ENCODE results near the gene TSEN34. TPM values are rescaled to one million over a fixed set of nuclear protein-coding genes. Genes with fewer than 3 reads are reported as not detected.

TSEN34 gene
- total RNA-seq (2014; rRNA removed; shearing (Covaris generic)) = 19.3 and 23.6 TPM in 2 replicates
- 15.3 and 16.7 TPM in 2 replicates for total RNA-seq (2022)
- percentile 53 among the genes with signal in this experiment for Bru-seq, nascent RNA
- percentile 52 among the genes with signal in this experiment for BruChase-seq, experiment 1, labeled RNA remaining after a 6-hour chase
- BruChase-seq, experiment 2, labeled RNA remaining after a 2-hour chase = percentile 73 among the genes with signal in this experiment
- long read RNA-seq, transcript TSEN34-201 (5 exons, 2,294 nt) = minor isoform, 13 of 63 reads
- long read RNA-seq, transcript TSEN34-203 (4 exons, 1,349 nt) = major isoform, 45 of 63 reads
- long read RNA-seq, partial matches to known transcripts = 2 of 63 reads
- long read RNA-seq, other reads (novel, unspliced or antisense) = 2 of 63 reads

- Histone ChIP-seq H3K79me2 (ENCODE audit: insufficient read depth, low read depth, low read length) (peaks cover 21% of the 10 kb centered on the region; the same call in 1 of the 2 replicates), H3K4me2 (ENCODE audit: low read length) (peak within 1 kb of the TSS; percentile 97), H3K9me3 (ENCODE audit: low read length) (no peaks in the 10 kb centered on the region), H3K4me1 (ENCODE audit: insufficient read depth, low read length, poor library complexity, severe bottlenecking) (peaks cover 25% of the 10 kb centered on the region), H3K36me3 (ENCODE audit: insufficient read depth, low read length) (peaks cover 27% of the 10 kb centered on the region), H3K9me2 (ENCODE audit: insufficient read depth, low read length) (no peaks in the 10 kb centered on the region), H4K20me1 (ENCODE audit: insufficient read depth, low read length) (no peaks in the 10 kb centered on the region), H3K4me3 (ENCODE audit: low read depth, low read length, poor library complexity, severe bottlenecking) (peak within 1 kb of the TSS; percentile 76), H2AFZ (ENCODE audit: low read length) (peak within 1 kb of the TSS; percentile 23), H3K27ac (ENCODE audit: low read depth, low read length, poor library complexity, severe bottlenecking) (peak within 1 kb of the TSS; percentile 82)
- TF ChIP-seq CTCF (conservative IDR thresholded peaks at IDR 0.05; ENCODE audit: low read length) = no peak
- no peak for TF ChIP-seq EZH2phosphoT487 (IDR thresholded peaks at IDR 0.05; ENCODE audit: borderline replicate concordance, low read depth, low read length)
- intact Hi-C loops (cut with micrococcal nuclease; ENCODE audit: unreplicated experiment) = loop anchor here (1.0 to 2.0 kb wide), 2 partner anchors 9 to 32 kb away; partner anchors contain the start of genes LENG1 and RPS9
- ChIA-PET POLR2A (interaction anchor here (0.6 to 1.3 kb wide), 2 partner anchors 10 to 878 kb away, joined by 4 to 8 read pairs; partner anchors contain the start of gene RPS9), CTCF (ENCODE audit: unreplicated experiment) (no interaction called here)
- no TSS peak for BruUV-seq (replicated peaks)
- DNase-seq (ENCODE audit: low spot score) = peak; percentile 93
Observed at GRCh38 chr19:54191011-54191810, at the start of gene TSEN34. Gene TSEN34, plus strand, starts transcription at chr19:54191308. Its CDS starts 57 bp downstream, at chr19:54191365.

- POLR2A ChIA-PET = no interaction called here
- no peaks in the 10 kb centered on the region; the same call in 1 of the 2 replicates for H4K20me1 ChIP-seq (ENCODE audit: insufficient read depth, low read length)
- H3K9me3 ChIP-seq (ENCODE audit: low read length) = no peaks in the 10 kb centered on the region
- H3K79me2 ChIP-seq (ENCODE audit: insufficient read depth, low read depth, low read length) = peaks cover 34% of the 10 kb centered on the region
- no peak overlapping the region for H3K27ac ChIP-seq (ENCODE audit: low read depth, low read length, poor library complexity, severe bottlenecking)
- CTCF ChIA-PET (ENCODE audit: unreplicated experiment) = no interaction called here
- no peak for TF ChIP-seq EZH2phosphoT487 (IDR thresholded peaks at IDR 0.05; ENCODE audit: borderline replicate concordance, low read depth, low read length)
- TF ChIP-seq CTCF (conservative IDR thresholded peaks at IDR 0.05; ENCODE audit: low read length) = no peak
- BruUV-seq (replicated peaks) = no TSS peak
- no peak overlapping the region for H3K4me3 ChIP-seq (ENCODE audit: low read depth, low read length, poor library complexity, severe bottlenecking)
- H3K9me2 ChIP-seq (ENCODE audit: insufficient read depth, low read length) = no peaks in the 10 kb centered on the region
- peaks cover 72% of the 10 kb centered on the region for H3K36me3 ChIP-seq (ENCODE audit: insufficient read depth, low read length)
- H3K4me1 ChIP-seq (ENCODE audit: insufficient read depth, low read length, poor library complexity, severe bottlenecking) = peaks cover 15% of the 10 kb centered on the region
- intact Hi-C loops (cut with micrococcal nuclease; ENCODE audit: unreplicated experiment) = no loop called here
- H3K4me2 ChIP-seq (ENCODE audit: low read length) = no peak overlapping the region
- no peak for DNase-seq (ENCODE audit: low spot score)
- H2AFZ ChIP-seq (ENCODE audit: low read length) = no peak overlapping the region
Observed at GRCh38 chr19:54141356-54141755, 49.8 kb upstream of the TSEN34 start.
